OCI-LY3 (cell line): ENCODE data around the gene CXCL16.
"Not testable (repeated sequence)": the region's sequence is repeated elsewhere in the genome, so short reads cannot be mapped to it uniquely, and the experiment has no call there.

ENCODE experiments used
- H2AFZ ChIP-seq: fragments of 200-600, 300-600 bp; shearing (Covaris generic); 2 replicates; pipeline ENCODE4 v1.6.0; 2014; ENCODE audit warnings: antibody characterized with exemption, low read depth, low read length
- H3K27ac ChIP-seq: fragments of 200-600, 300-600 bp; sonication (generic); 2 replicates; pipeline ENCODE4 v1.5.1; 2014; ENCODE audit warnings: mild to moderate bottlenecking, low read length, moderate library complexity, mixed read lengths
- H3K27me3 ChIP-seq: fragments of 200-600, 300-600 bp; sonication (generic); 2 replicates; pipeline ENCODE4 v1.6.1; 2014; ENCODE audit warnings: low read depth, low read length, mixed read lengths
- H3K36me3 ChIP-seq: fragments of 200-600, 300-600 bp; sonication (generic); replicated peaks from 2 replicates; pipeline ENCODE3; 2014; ENCODE audit warnings: low read depth, low read length, mixed read lengths
- H3K4me1 ChIP-seq: fragments of 300-600, 200-600 bp; sonication (generic); 2 replicates; pipeline ENCODE4 v1.6.1; 2014; ENCODE audit warnings: low read length, mixed read lengths
- H3K4me2 ChIP-seq: fragments of 200-600, 300-600 bp; sonication (generic); 2 replicates; pipeline ENCODE4 v1.6.1; 2014; ENCODE audit warnings: low read length, mixed read lengths
- H3K4me3 ChIP-seq: fragments of 300-600, 200-600 bp; sonication (generic); 2 replicates; pipeline ENCODE4 v1.5.1; 2014; ENCODE audit warnings: antibody characterized with exemption, mild to moderate bottlenecking, low read length, moderate library complexity
- H3K79me2 ChIP-seq: fragments of 300-600, 200-600 bp; shearing (Covaris generic); 2 replicates; pipeline ENCODE4 v1.6.1; 2014; ENCODE audit warnings: mild to moderate bottlenecking, low read length, mixed read lengths
- H3K9ac ChIP-seq: fragments of 300-600, 200-600 bp; shearing (Covaris generic); 2 replicates; pipeline ENCODE4 v1.6.0; 2014; ENCODE audit warnings: mild to moderate bottlenecking, low read length, moderate library complexity
- H3K9me3 ChIP-seq: fragments of 200-600, 300-600 bp; shearing (Covaris generic); 2 replicates; pipeline ENCODE4 v1.6.1; 2014; ENCODE audit warnings: low read length, mixed read lengths; ENCODE audit not compliant: insufficient read depth
- H4K20me1 ChIP-seq: fragments of 200-600, 300-600 bp; sonication (generic); 2 replicates; pipeline ENCODE4 v1.6.1; 2016; ENCODE audit warnings: low read length, mixed read lengths; ENCODE audit not compliant: insufficient read depth
- EZH2phosphoT487 ChIP-seq: fragments of 200-600 bp; shearing (Covaris generic); IDR thresholded peaks from 2 replicates; pipeline ENCODE4 v1.6.1; 2018; ENCODE audit warnings: antibody characterized with exemption, mixed run types, low read depth
- TF ChIP-seq, protein P1 (sequence below): fragments of 200-600, 300-600 bp; sonication (generic); IDR thresholded peaks from 2 replicates; pipeline ENCODE4 v1.5.1; 2014; ENCODE audit warnings: antibody characterized with exemption, low read length, low read depth

The CXCL16 gene

DNA sequence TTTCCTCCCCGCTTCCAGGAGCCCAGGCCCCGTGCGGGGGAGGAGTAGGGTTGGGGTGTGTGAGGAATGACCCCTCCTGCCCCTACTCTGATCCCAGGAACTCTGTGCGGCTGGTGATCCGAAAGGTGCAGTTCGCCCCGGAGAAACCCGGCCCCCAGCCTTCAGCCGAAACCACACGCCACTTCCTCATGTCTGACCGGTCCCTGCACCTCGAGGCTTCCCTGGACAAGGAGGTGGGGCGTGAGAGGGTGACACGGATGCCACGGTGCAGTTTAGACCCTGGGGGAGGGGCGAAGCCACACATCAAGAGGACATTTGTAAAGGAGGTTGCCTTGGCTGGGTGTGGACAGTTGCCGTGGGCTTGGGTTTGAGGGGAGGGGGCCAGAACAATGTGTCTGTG lies 21.9 kb downstream of the CXCL16 start:
- no peak overlapping the region for H3K27ac ChIP-seq
- H4K20me1 ChIP-seq = no peaks in the 10 kb centered on the region
- no peaks in the 10 kb centered on the region for H3K36me3 ChIP-seq
- no peak overlapping the region for H3K4me3 ChIP-seq
- no peak overlapping the region for H3K4me2 ChIP-seq
- H3K4me1 ChIP-seq = no peaks in the 10 kb centered on the region
- no peaks in the 10 kb centered on the region for H3K9me3 ChIP-seq
- H3K9ac ChIP-seq = no peak overlapping the region
- no peaks in the 10 kb centered on the region for H3K27me3 ChIP-seq
- H2AFZ ChIP-seq = no peak overlapping the region
- H3K79me2 ChIP-seq = no peaks in the 10 kb centered on the region
- no peak for TF ChIP-seq EZH2phosphoT487
- TF ChIP-seq, protein P1, sequence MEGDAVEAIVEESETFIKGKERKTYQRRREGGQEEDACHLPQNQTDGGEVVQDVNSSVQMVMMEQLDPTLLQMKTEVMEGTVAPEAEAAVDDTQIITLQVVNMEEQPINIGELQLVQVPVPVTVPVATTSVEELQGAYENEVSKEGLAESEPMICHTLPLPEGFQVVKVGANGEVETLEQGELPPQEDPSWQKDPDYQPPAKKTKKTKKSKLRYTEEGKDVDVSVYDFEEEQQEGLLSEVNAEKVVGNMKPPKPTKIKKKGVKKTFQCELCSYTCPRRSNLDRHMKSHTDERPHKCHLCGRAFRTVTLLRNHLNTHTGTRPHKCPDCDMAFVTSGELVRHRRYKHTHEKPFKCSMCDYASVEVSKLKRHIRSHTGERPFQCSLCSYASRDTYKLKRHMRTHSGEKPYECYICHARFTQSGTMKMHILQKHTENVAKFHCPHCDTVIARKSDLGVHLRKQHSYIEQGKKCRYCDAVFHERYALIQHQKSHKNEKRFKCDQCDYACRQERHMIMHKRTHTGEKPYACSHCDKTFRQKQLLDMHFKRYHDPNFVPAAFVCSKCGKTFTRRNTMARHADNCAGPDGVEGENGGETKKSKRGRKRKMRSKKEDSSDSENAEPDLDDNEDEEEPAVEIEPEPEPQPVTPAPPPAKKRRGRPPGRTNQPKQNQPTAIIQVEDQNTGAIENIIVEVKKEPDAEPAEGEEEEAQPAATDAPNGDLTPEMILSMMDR = no peak

DNA sequence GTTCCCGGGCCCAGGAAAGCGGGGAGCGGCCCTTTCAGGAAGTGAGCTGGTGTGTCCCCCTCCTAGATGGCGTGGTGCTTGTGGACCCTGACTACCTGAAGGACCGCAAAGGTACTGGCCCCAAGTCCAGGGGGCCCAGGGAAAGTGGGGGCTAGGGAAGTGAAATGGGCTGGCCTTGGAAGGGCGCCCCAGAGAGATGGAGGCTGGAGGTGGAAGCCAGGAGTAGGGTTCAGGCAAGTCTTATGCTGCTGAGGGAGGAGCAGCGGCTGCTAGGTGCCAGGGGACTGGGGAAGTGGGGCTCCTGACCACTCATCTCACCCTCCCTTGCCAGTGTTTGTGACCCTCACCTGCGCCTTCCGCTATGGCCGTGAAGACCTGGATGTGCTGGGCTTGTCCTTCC lies 23.6 kb downstream of the CXCL16 start:
- no peak for TF ChIP-seq EZH2phosphoT487
- TF ChIP-seq, protein P1 = no peak
- no peak overlapping the region for H3K4me3 ChIP-seq
- no peak overlapping the region for H3K27ac ChIP-seq
- no peaks in the 10 kb centered on the region for H3K36me3 ChIP-seq
- peaks cover 9% of the 10 kb centered on the region for H3K4me1 ChIP-seq
- no peak overlapping the region for H3K9ac ChIP-seq
- H3K79me2 ChIP-seq = peaks cover 16% of the 10 kb centered on the region
- H3K4me2 ChIP-seq = no peak overlapping the region
- no peak overlapping the region for H2AFZ ChIP-seq
- H4K20me1 ChIP-seq = no peaks in the 10 kb centered on the region
- H3K9me3 ChIP-seq = no peaks in the 10 kb centered on the region
- no peaks in the 10 kb centered on the region for H3K27me3 ChIP-seq

DNA sequence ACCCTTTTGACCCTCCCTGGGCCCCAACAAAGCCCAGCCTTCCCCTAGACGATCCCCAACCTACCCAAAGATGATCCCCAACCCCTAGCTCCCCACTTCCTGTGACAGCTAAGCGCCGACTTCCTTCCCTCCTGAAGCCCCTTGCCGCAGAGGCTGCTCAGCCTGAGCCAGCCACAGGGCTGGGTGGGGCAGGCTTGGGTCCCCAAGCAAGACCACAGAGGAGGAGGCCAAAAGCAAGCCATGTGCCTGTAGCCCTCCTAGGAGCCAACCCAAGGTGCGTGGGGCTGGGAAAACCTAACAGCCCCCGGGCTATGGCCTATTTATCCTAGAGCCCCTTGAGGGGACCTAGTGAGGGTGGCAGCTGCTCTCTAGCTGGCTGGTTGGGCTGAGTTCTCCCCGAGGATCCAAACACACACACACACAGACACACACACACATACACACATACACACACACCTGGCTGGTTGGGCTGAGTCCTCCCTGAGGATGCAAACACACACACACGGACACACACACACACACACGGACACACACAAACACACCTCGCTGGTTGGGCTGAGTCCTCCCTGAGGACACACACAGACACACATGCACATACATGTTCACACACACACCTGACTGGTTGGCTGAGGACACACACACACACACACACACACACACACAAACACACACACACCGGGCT lies 24.5 kb downstream of the CXCL16 start:
- Histone ChIP-seq H3K79me2 (peaks cover 18% of the 10 kb centered on the region), H2AFZ (no peak overlapping the region), H3K4me2 (no peak overlapping the region), H3K27ac (no peak overlapping the region), H3K9ac (no peak overlapping the region), H3K36me3 (no peaks in the 10 kb centered on the region), H3K4me3 (no peak overlapping the region), H3K4me1 (peaks cover 9% of the 10 kb centered on the region), H4K20me1 (no peaks in the 10 kb centered on the region), H3K27me3 (no peaks in the 10 kb centered on the region), H3K9me3 (no peaks in the 10 kb centered on the region)
- TF ChIP-seq, protein P1 = no peak
- no peak for TF ChIP-seq EZH2phosphoT487

DNA sequence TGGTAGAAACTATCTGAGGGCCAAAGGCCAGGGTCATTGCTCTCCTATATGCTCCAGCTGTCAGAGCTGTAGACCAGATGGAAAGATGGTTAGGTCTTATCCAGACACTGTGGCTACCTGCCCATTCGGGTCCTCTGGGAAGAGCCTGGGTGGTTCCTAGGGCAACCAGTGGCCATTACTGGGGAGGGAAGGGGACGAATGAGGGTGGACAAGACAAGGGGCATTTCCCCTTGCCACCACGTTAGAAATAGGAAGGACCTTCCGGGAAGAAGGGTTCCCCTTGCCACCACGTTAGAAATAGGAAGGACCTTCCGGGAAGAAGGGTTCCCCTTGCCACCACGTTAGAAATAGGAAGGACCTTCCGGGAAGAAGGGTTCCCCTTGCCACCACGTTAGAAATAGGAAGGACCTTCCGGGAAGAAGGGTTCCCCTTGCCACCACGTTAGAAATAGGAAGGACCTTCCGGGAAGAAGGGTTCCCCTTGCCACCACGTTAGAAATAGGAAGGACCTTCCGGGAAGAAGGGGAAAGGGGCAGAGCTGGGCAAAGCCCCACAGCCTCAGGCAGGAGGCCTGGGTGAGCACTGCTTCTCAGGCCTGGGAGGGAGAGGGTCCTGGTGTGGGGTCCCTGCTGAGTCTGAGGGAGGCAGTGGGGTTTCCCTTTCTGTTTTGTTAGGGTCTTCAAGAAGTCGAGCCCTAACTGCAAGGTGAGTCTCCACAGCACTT lies 25.2 kb downstream of the CXCL16 start:
- not testable (repeated sequence) for H3K9ac ChIP-seq, H3K9me3 ChIP-seq, H3K27ac ChIP-seq, H4K20me1 ChIP-seq, H3K4me3 ChIP-seq, H3K36me3 ChIP-seq, H3K4me2 ChIP-seq, H2AFZ ChIP-seq, H3K27me3 ChIP-seq
- H3K79me2 ChIP-seq = peaks cover 18% of the 10 kb centered on the region
- H3K4me1 ChIP-seq = peaks cover 12% of the 10 kb centered on the region
